H9 (cell line): ENCODE results near the gene AMIGO1. TPM values are rescaled to one million over a fixed set of nuclear protein-coding genes. Genes with fewer than 3 reads are reported as not detected.
A peak's percentile ranks its signal among the peaks of the same experiment; 100 is the strongest.

Source experiments
- DNase-seq: peaks from one replicate; pipeline ENCODE4 v3.0.0-alpha.2; 2017
- H2AFZ ChIP-seq: one replicate; pipeline ENCODE4 v1.6.1; 2013; ENCODE audit warnings: mild to moderate bottlenecking, low read length, control low read depth, moderate library complexity
- H2AK5ac ChIP-seq: 2 replicates; pipeline ENCODE4 v1.6.1; 2013; ENCODE audit warnings: low read length, control low read depth, mixed read lengths; ENCODE audit not compliant: insufficient read length
- H2BK120ac ChIP-seq: one replicate; pipeline ENCODE4 v1.6.1; 2013; ENCODE audit warnings: low read depth, mild to moderate bottlenecking, low read length, control low read depth, inconsistent platforms; ENCODE audit not compliant: poor library complexity, severe bottlenecking
- H2BK12ac ChIP-seq: 2 replicates; pipeline ENCODE4 v1.6.1; 2013; ENCODE audit warnings: low read length, control low read depth, mixed read lengths, low read depth; ENCODE audit not compliant: insufficient read length
- H2BK15ac ChIP-seq: 2 replicates; pipeline ENCODE4 v1.6.1; 2013; ENCODE audit warnings: low read depth, low read length, control low read depth
- H2BK20ac ChIP-seq: one replicate; pipeline ENCODE4 v1.6.1; 2013; ENCODE audit warnings: low read depth, mild to moderate bottlenecking, low read length, control low read depth, inconsistent platforms; ENCODE audit not compliant: poor library complexity, severe bottlenecking
- H2BK5ac ChIP-seq: 2 replicates; pipeline ENCODE4 v1.6.1; 2013; ENCODE audit warnings: low read length, control low read depth, mixed read lengths; ENCODE audit not compliant: insufficient read length
- H3K14ac ChIP-seq: 2 replicates; pipeline ENCODE4 v1.6.1; 2013; ENCODE audit warnings: low read length, control low read depth; ENCODE audit not compliant: insufficient read depth
- H3K18ac ChIP-seq: 2 replicates; pipeline ENCODE4 v1.6.1; 2013; ENCODE audit warnings: low read depth, mild to moderate bottlenecking, mixed read lengths, low read length, control low read depth; ENCODE audit not compliant: insufficient read length
- H3K23ac ChIP-seq: 2 replicates; pipeline ENCODE4 v1.6.1; 2013; ENCODE audit warnings: low read length, control low read depth, mixed read lengths, low read depth; ENCODE audit not compliant: insufficient read length
- H3K23me2 ChIP-seq: 2 replicates; pipeline ENCODE4 v1.6.1; 2013; ENCODE audit warnings: low read depth, mild to moderate bottlenecking, mixed read lengths, low read length, control low read depth; ENCODE audit not compliant: insufficient read length, poor library complexity, severe bottlenecking
- H3K27ac ChIP-seq: 2 replicates; pipeline ENCODE4 v1.5.1; 2013; ENCODE audit warnings: low read length, control low read depth, mixed read lengths, low read depth; ENCODE audit not compliant: insufficient read length
- H3K27me3 ChIP-seq: 2 replicates; pipeline ENCODE4 v1.6.1; 2013; ENCODE audit warnings: low read length, control low read depth, inconsistent platforms; ENCODE audit not compliant: insufficient read depth
- H3K4ac ChIP-seq: 2 replicates; pipeline ENCODE4 v1.6.1; 2013; ENCODE audit warnings: low read depth, mild to moderate bottlenecking, control low read depth, inconsistent platforms, low read length, moderate library complexity
- H3K4me1 ChIP-seq: 2 replicates; pipeline ENCODE4 v1.6.1; 2013; ENCODE audit warnings: low read length, control low read depth, inconsistent platforms; ENCODE audit not compliant: insufficient read depth
- H3K4me2 ChIP-seq: 2 replicates; pipeline ENCODE4 v1.6.1; 2013; ENCODE audit warnings: low read length, control low read depth, mixed read lengths; ENCODE audit not compliant: insufficient read length, insufficient read depth
- H3K56ac ChIP-seq: 2 replicates; pipeline ENCODE4 v1.6.1; 2013; ENCODE audit warnings: low read depth, mild to moderate bottlenecking, mixed read lengths, low read length, control low read depth; ENCODE audit not compliant: insufficient read length
- H3K79me1 ChIP-seq: 2 replicates; pipeline ENCODE4 v1.6.1; 2013; ENCODE audit warnings: low read depth, mild to moderate bottlenecking, moderate library complexity, low read length, control low read depth, inconsistent platforms; ENCODE audit not compliant: insufficient read depth, poor library complexity, severe bottlenecking
- H3K79me2 ChIP-seq: 2 replicates; pipeline ENCODE4 v1.6.1; 2013; ENCODE audit warnings: low read length, control low read depth, inconsistent platforms; ENCODE audit not compliant: insufficient read depth
- H3K9ac ChIP-seq: 2 replicates; pipeline ENCODE4 v1.6.1; 2013; ENCODE audit warnings: low read length, control low read depth, mixed read lengths; ENCODE audit not compliant: insufficient read length; ENCODE audit errors: extremely low read depth
- H3K9me3 ChIP-seq: one replicate; pipeline ENCODE4 v1.6.1; 2013; ENCODE audit warnings: low read depth, low read length, inconsistent platforms; ENCODE audit not compliant: control insufficient read depth
- H3T11ph ChIP-seq: one replicate; pipeline ENCODE4 v1.6.1; 2013; ENCODE audit warnings: mild to moderate bottlenecking, low read length, control low read depth, inconsistent platforms
- H4K20me1 ChIP-seq: one replicate; pipeline ENCODE4 v1.6.1; 2013; ENCODE audit not compliant: control insufficient read depth, insufficient read length, insufficient read depth
- H4K5ac ChIP-seq: 2 replicates; pipeline ENCODE4 v1.6.1; 2013; ENCODE audit warnings: low read depth, mild to moderate bottlenecking, mixed read lengths, low read length, control low read depth; ENCODE audit not compliant: insufficient read length
- H4K8ac ChIP-seq: replicated peaks from 2 replicates; pipeline ENCODE4 v1.6.1; 2013; ENCODE audit warnings: low read length, control low read depth, mixed read lengths, low read depth; ENCODE audit not compliant: insufficient read length
- H4K91ac ChIP-seq: 2 replicates; pipeline ENCODE4 v1.6.1; 2013; ENCODE audit warnings: low read depth, mild to moderate bottlenecking, moderate library complexity, mixed read lengths, low read length, control low read depth; ENCODE audit not compliant: insufficient read length
- H3K27ac Mint-ChIP-seq, 3 experiments: 2 replicates in 2 of 3; 3 replicates in 1 of 3; pipeline ENCODE4 v1.8.0; 2020 to 2021; ENCODE audit warnings: mixed read lengths in 3 of 3, mild to moderate bottlenecking in 1 of 3, moderate library complexity in 1 of 3
- H3K27me3 Mint-ChIP-seq: 2 replicates; pipeline ENCODE4 v1.8.0; 2021; ENCODE audit warnings: low read depth, mild to moderate bottlenecking, moderate library complexity, mixed read lengths
- H3K36me3 Mint-ChIP-seq, 3 experiments: 2 replicates in 2 of 3; 3 replicates in 1 of 3; pipeline ENCODE4 v1.8.0; 2020 to 2021; ENCODE audit warnings: low read depth in 3 of 3, mixed read lengths in 3 of 3; ENCODE audit not compliant: insufficient read depth in 1 of 3
- H3K4me1 Mint-ChIP-seq, 2 experiments: 2 replicates each; pipeline ENCODE4 v1.8.0; 2020; ENCODE audit warnings: mixed read lengths in 2 of 2
- H3K4me3 Mint-ChIP-seq, 2 experiments: 2 replicates in 1 of 2; 3 replicates in 1 of 2; pipeline ENCODE4 v1.8.0; 2020 to 2021; ENCODE audit warnings: mild to moderate bottlenecking in 2 of 2, mixed read lengths in 2 of 2, moderate library complexity in 1 of 2
- H3K9me3 Mint-ChIP-seq, 2 experiments: 2 replicates in 1 of 2; 3 replicates in 1 of 2; pipeline ENCODE4 v1.8.0; 2020; ENCODE audit warnings: mild to moderate bottlenecking in 2 of 2, mixed read lengths in 2 of 2, moderate library complexity in 1 of 2
- CTCF ChIP-seq: fragments of 200-600 bp; sonication (generic); conservative IDR thresholded peaks from 3 replicates; pipeline ENCODE4 v1.8.0; 2021; ENCODE audit warnings: antibody characterized with exemption, mild to moderate bottlenecking
- WGBS: extraction: QIAGEN DNeasy Blood & Tissue Kit; methylation state at CpG from one replicate; pipeline ENCODE4 v1.1.7; 2013; ENCODE audit warnings: missing lambda C conversion rate, low lambda C conversion rate, mixed read lengths; ENCODE audit not compliant: insufficient read length; ENCODE audit errors: extremely low coverage; 5-methylcytosine and 5-hydroxymethylcytosine counted together
- total RNA-seq: library from RNA; stranded (reverse); gene quantifications from 2 replicates; pipeline ENCODE4 v1.2.1, GENCODE V29; 2021

The AMIGO1 gene
- total RNA-seq, 1 experiment from 2014 or later, result 4.1 TPM

- H4K20me1 ChIP-seq, result no peaks in the 10 kb centered on the region
Observed at GRCh38 chr1:109546311-109547109, 37.0 kb upstream of the AMIGO1 start.

More at GRCh38 chr1:109546311-109547109, 37.0 kb upstream of the AMIGO1 start:
- Mint-ChIP-seq H3K36me3 (no peaks in the 10 kb centered on the region; a peak in 1 of 7 replicates), H3K4me3 (peak overlapping the region; percentile 72 to 99), H3K9me3 (no peaks in the 10 kb centered on the region), H3K27ac (peak overlapping the region; percentile 70 to 96 (median 84)), H3K4me1 (peaks cover 33 to 36% of the 10 kb centered on the region in 2 experiments), H3K27me3 (peaks cover 3% of the 10 kb centered on the region)
- Histone ChIP-seq H3K23me2 (peaks cover 7% of the 10 kb centered on the region), H4K91ac (no peak overlapping the region), H3K23ac (no peak overlapping the region), H2BK20ac (no peak overlapping the region), H4K8ac (no peak overlapping the region), H2BK15ac (no peak overlapping the region), H3K4me2 (peak overlapping the region; percentile 29), H3K27ac (peak overlapping the region; percentile 17), H3K27me3 (no peaks in the 10 kb centered on the region), H2AFZ (no peak overlapping the region), H2BK120ac (no peak overlapping the region), H2AK5ac (no peak overlapping the region), H3K4me1 (no peaks in the 10 kb centered on the region; the same call in 1 of the 2 replicates), H3K14ac (peak overlapping the region; percentile 20; the same call in 1 of the 2 replicates), H3K56ac (no peak overlapping the region), H3K9ac (peak overlapping the region; percentile 10), H2BK12ac (peak overlapping the region; percentile 89), H3K9me3 (no peaks in the 10 kb centered on the region), H3T11ph (no peak overlapping the region), H3K79me1 (no peaks in the 10 kb centered on the region), H2BK5ac (no peak overlapping the region), H4K5ac (peak overlapping the region; percentile 22), H3K79me2 (peaks cover 15% of the 10 kb centered on the region; the same call in 1 of the 2 replicates), H3K4ac (no peak overlapping the region), H3K18ac (peak overlapping the region; percentile 27)
- no CpG with 5 or more reads among the region's 5 CpGs for WGBS
- DNase-seq, result peak; percentile 80
- TF ChIP-seq CTCF, result peak; percentile 92
